H1 (cell line): ENCODE measurements around the gene KIAA0586. TPM values are rescaled to one million over a fixed set of nuclear protein-coding genes. Genes with fewer than 3 reads are reported as not detected.
A peak's percentile ranks its signal among the peaks of the same experiment; 100 is the strongest.

Experiments used
- CTCF ChIA-PET: fragments of 300-600 bp; sonication (Branson Sonifier 250); formaldehyde crosslinking; loops from one replicate; lab custom pipeline; 2021; ENCODE audit not compliant: partially characterized antibody; lab: Charles Lee
- POLR2A ChIA-PET: fragments of 300-600 bp; sonication (Branson Sonifier 250); formaldehyde crosslinking; loops from one replicate; lab custom pipeline; 2021; ENCODE audit warnings: inconsistent platforms; ENCODE audit not compliant: partially characterized antibody; lab: Charles Lee
- DNase-seq, 2 experiments: peaks; one replicate each; pipeline versions ENCODE4 v3.0.0 to v3.0.0-alpha.2; 2010 to 2022; ENCODE audit warnings: low spot score in 2 of 2, low read depth in 1 of 2, mixed read lengths in 1 of 2
- FAIRE-seq: peaks from 2 replicates; lab custom pipeline; 2011; peaks lifted over from hg19 to GRCh38; lab: Jason Lieb, UNC
- H2AFZ ChIP-seq: 2 replicates; pipeline ENCODE4 v1.8.1; 2012; ENCODE audit warnings: low read length, inconsistent platforms
- H2AK5ac ChIP-seq: 2 replicates; pipeline ENCODE4 v1.6.1; 2013; ENCODE audit warnings: low read depth, low read length
- H2BK120ac ChIP-seq: replicated peaks from 2 replicates; pipeline ENCODE3; 2013; ENCODE audit warnings: low read depth, low read length, inconsistent platforms
- H2BK12ac ChIP-seq: 2 replicates; pipeline ENCODE4 v1.6.1; 2013; ENCODE audit warnings: low read depth, low read length
- H2BK15ac ChIP-seq: 2 replicates; pipeline ENCODE4 v1.6.1; 2013; ENCODE audit warnings: low read length
- H2BK20ac ChIP-seq: 2 replicates; pipeline ENCODE4 v1.6.1; 2013; ENCODE audit warnings: low read length
- H2BK5ac ChIP-seq: 2 replicates; pipeline ENCODE4 v1.6.1; 2013; ENCODE audit warnings: low read depth, low read length
- H3K14ac ChIP-seq: 2 replicates; pipeline ENCODE4 v1.6.1; 2013; ENCODE audit warnings: inconsistent platforms; ENCODE audit not compliant: insufficient read length
- H3K18ac ChIP-seq: 2 replicates; pipeline ENCODE4 v1.6.1; 2013; ENCODE audit warnings: low read length; ENCODE audit errors: extremely low read depth
- H3K23ac ChIP-seq: 2 replicates; pipeline ENCODE4 v1.6.1; 2013; ENCODE audit warnings: inconsistent platforms; ENCODE audit not compliant: insufficient read length
- H3K23me2 ChIP-seq: 2 replicates; pipeline ENCODE4 v1.6.1; 2013; ENCODE audit warnings: low read depth, low read length
- H3K27ac ChIP-seq: 2 replicates; pipeline ENCODE4 v1.6.1; 2011; ENCODE audit warnings: low read depth, low read length, inconsistent platforms
- H3K27me3 ChIP-seq, 4 experiments: replicated peaks in 1 of 4; 1 replicate in 1 of 4; 2 replicates in 3 of 4; pipeline versions ENCODE4 v1.6.1 to v1.8.1; 2011 to 2013; ENCODE audit warnings: low read length in 3 of 4, mild to moderate bottlenecking in 3 of 4, inconsistent platforms in 2 of 4, mixed read lengths in 2 of 4, moderate library complexity in 1 of 4; ENCODE audit not compliant: control insufficient read depth in 3 of 4, insufficient read depth in 3 of 4; ENCODE audit errors: extremely low read depth in 1 of 4
- H3K36me3 ChIP-seq, 4 experiments: 2 replicates each; pipeline versions ENCODE4 v1.6.1 to v1.8.1; 2011 to 2013; ENCODE audit warnings: mild to moderate bottlenecking in 4 of 4, low read length in 3 of 4, moderate library complexity in 2 of 4, control low read depth in 1 of 4, inconsistent platforms in 1 of 4; ENCODE audit not compliant: insufficient read depth in 4 of 4, control insufficient read depth in 2 of 4
- H3K4ac ChIP-seq: replicated peaks from 2 replicates; pipeline ENCODE3; 2013; ENCODE audit warnings: low read length, low read depth, mixed read lengths, inconsistent platforms; ENCODE audit not compliant: insufficient read length
- H3K4me1 ChIP-seq, 4 experiments: replicated peaks in 1 of 4; 1 replicate in 1 of 4; 2 replicates in 3 of 4; pipeline versions ENCODE4 v1.6.1 to v1.8.1; 2011 to 2013; ENCODE audit warnings: low read length in 3 of 4, inconsistent platforms in 2 of 4, mixed read lengths in 1 of 4; ENCODE audit not compliant: insufficient read depth in 4 of 4, control insufficient read depth in 3 of 4
- H3K4me2 ChIP-seq, 2 experiments: 2 replicates each; pipeline versions ENCODE4 v1.6.1 to v1.8.1; 2011 to 2013; ENCODE audit warnings: low read depth in 2 of 2, low read length in 2 of 2, control low read depth in 1 of 2, inconsistent platforms in 1 of 2, mild to moderate bottlenecking in 1 of 2; ENCODE audit not compliant: insufficient read depth in 1 of 2
- H3K4me3 ChIP-seq, 4 experiments: fragments of 200-600, 300-600 bp in 1 of 4; sonication (generic), shearing (Covaris generic), sonication (Bioruptor Twin) in 1 of 4; 2 replicates each; pipeline versions ENCODE4 v1.5.1 to v1.8.1; 2011 to 2016; ENCODE audit warnings: low read length in 4 of 4, low read depth in 3 of 4, control low read depth in 2 of 4, inconsistent platforms in 2 of 4, mild to moderate bottlenecking in 2 of 4, mixed read lengths in 1 of 4, moderate library complexity in 1 of 4; ENCODE audit not compliant: insufficient read depth in 2 of 4; ENCODE audit errors: extremely low read depth in 1 of 4
- H3K56ac ChIP-seq: replicated peaks from 2 replicates; pipeline ENCODE3; 2013; ENCODE audit warnings: low read depth, mild to moderate bottlenecking, mixed read lengths, low read length, inconsistent platforms; ENCODE audit not compliant: insufficient read length
- H3K79me1 ChIP-seq: 2 replicates; pipeline ENCODE4 v1.6.1; 2013; ENCODE audit warnings: low read depth, low read length, control low read depth
- H3K79me2 ChIP-seq, 2 experiments: 2 replicates each; pipeline versions ENCODE4 v1.6.1 to v1.8.1; 2012 to 2013; ENCODE audit warnings: low read length in 2 of 2, mild to moderate bottlenecking in 2 of 2, inconsistent platforms in 1 of 2; ENCODE audit not compliant: insufficient read depth in 2 of 2, control insufficient read depth in 1 of 2
- H3K9ac ChIP-seq, 4 experiments: replicated peaks in 1 of 4; 1 replicate in 1 of 4; 2 replicates in 3 of 4; pipeline versions ENCODE4 v1.6.1 to v1.8.1; 2011 to 2013; ENCODE audit warnings: low read depth in 3 of 4, low read length in 3 of 4, control low read depth in 2 of 4, mild to moderate bottlenecking in 2 of 4, moderate library complexity in 2 of 4, inconsistent platforms in 1 of 4; ENCODE audit errors: extremely low read depth in 1 of 4
- H3K9me3 ChIP-seq, 2 experiments: 2 replicates each; pipeline versions ENCODE4 v1.6.1 to v1.8.1; 2012 to 2013; ENCODE audit warnings: mild to moderate bottlenecking in 2 of 2, moderate library complexity in 2 of 2, control low read depth in 1 of 2, inconsistent platforms in 1 of 2, low read depth in 1 of 2, low read length in 1 of 2, mixed read lengths in 1 of 2; ENCODE audit not compliant: insufficient read depth in 2 of 2
- H4K20me1 ChIP-seq, 2 experiments: replicated peaks in 1 of 2; 2 replicates each; pipeline versions ENCODE3 to v1.8.1; 2011 to 2013; ENCODE audit warnings: inconsistent platforms in 2 of 2, low read length in 2 of 2, mild to moderate bottlenecking in 1 of 2; ENCODE audit not compliant: insufficient read depth in 2 of 2, control insufficient read depth in 1 of 2
- H4K5ac ChIP-seq: 2 replicates; pipeline ENCODE4 v1.6.1; 2013; ENCODE audit warnings: low read length, low read depth, mixed read lengths, inconsistent platforms; ENCODE audit not compliant: insufficient read length
- H4K8ac ChIP-seq: 2 replicates; pipeline ENCODE4 v1.8.0; 2013; ENCODE audit warnings: mild to moderate bottlenecking, moderate library complexity, low read length, inconsistent platforms; ENCODE audit not compliant: insufficient read depth; ENCODE audit errors: extremely low read depth
- H4K91ac ChIP-seq: replicated peaks from 2 replicates; pipeline ENCODE3; 2013; ENCODE audit warnings: low read length, mixed read lengths, inconsistent platforms; ENCODE audit not compliant: insufficient read length
- ASH2L ChIP-seq: fragments of 200-600, 300-600 bp; sonication (generic); IDR thresholded peaks from one replicate; pipeline ENCODE4 v1.7.1; 2017; ENCODE audit warnings: low read length
- BCL11A ChIP-seq, 2 experiments: IDR thresholded peaks; one replicate each; pipeline ENCODE4 v1.6.1; 2011; ENCODE audit warnings: low read depth in 2 of 2, low read length in 2 of 2, mild to moderate bottlenecking in 2 of 2
- E2F6 ChIP-seq: IDR thresholded peaks from 2 replicates; pipeline ENCODE4 v1.6.1; 2012; ENCODE audit warnings: inconsistent platforms
- EZH2 ChIP-seq: fragments of 200-600 bp; sonication (generic); IDR thresholded peaks from 2 replicates; pipeline ENCODE4 v1.7.1; 2012; ENCODE audit warnings: low read depth, mild to moderate bottlenecking, moderate library complexity, low read length, inconsistent platforms; ENCODE audit not compliant: severe bottlenecking
- PHF8 ChIP-seq: fragments of 200-600 bp; sonication (generic); conservative IDR thresholded peaks from 2 replicates; pipeline ENCODE4 v1.7.1; 2012; ENCODE audit warnings: low read depth, mild to moderate bottlenecking, inconsistent platforms, low read length, moderate library complexity
- POLR2AphosphoS5 ChIP-seq: IDR thresholded peaks from 2 replicates; pipeline ENCODE4 v1.6.1; 2011; ENCODE audit warnings: low read depth, low read length
- RXRA ChIP-seq: IDR thresholded peaks from 2 replicates; pipeline ENCODE4 v1.6.1; 2011; ENCODE audit warnings: low read depth, mild to moderate bottlenecking, low read length, moderate library complexity; ENCODE audit not compliant: insufficient read depth
- SAP30 ChIP-seq: fragments of 300-600 bp; sonication (generic); IDR thresholded peaks from 2 replicates; pipeline ENCODE4 v1.7.1; 2012; ENCODE audit warnings: low read length, moderate library complexity, mild to moderate bottlenecking, inconsistent platforms; ENCODE audit not compliant: insufficient read depth, insufficient replicate concordance
- SIRT6 ChIP-seq: IDR thresholded peaks from one replicate; pipeline ENCODE4 v1.7.1; 2012; ENCODE audit warnings: low read length, inconsistent platforms
- USF2 ChIP-seq: IDR thresholded peaks from 2 replicates; pipeline ENCODE4 v1.6.1; 2011; ENCODE audit warnings: low read length, improper control_type of control experiment
- WGBS, 2 experiments: shearing (Covaris generic) in 1 of 2; methylation state at CpG; one replicate each; pipeline versions ENCODE4 v1.1.6 to v1.1.7; 2013 to 2015; ENCODE audit warnings: low lambda C conversion rate in 2 of 2, mixed read lengths in 2 of 2, inconsistent platforms in 1 of 2, low coverage in 1 of 2, missing lambda C conversion rate in 1 of 2; ENCODE audit not compliant: insufficient replicate concordance in 2 of 2, insufficient coverage in 1 of 2, insufficient read length in 1 of 2; ENCODE audit errors: extremely low coverage in 1 of 2, missing lambda C conversion rate in 1 of 2; 5-methylcytosine and 5-hydroxymethylcytosine counted together
- polyA plus RNA-seq, 7 experiments: library from polyadenylated mRNA; depleted of rRNA in 3 of 7; stranded (reverse) in 5 of 7; unstranded in 2 of 7; fragments of >200 nt in 5 of 7; fragments of 200-250 nt in 2 of 7; gene quantifications; 1 replicate in 5 of 7; 2 replicates in 1 of 7; 4 replicates in 1 of 7; pipeline versions ENCODE4 v1.2.1 to v1.2.3, GENCODE V29; 2011 to 2013; ENCODE audit warnings: missing spikeins in 2 of 7, mixed read lengths in 2 of 7
- total RNA-seq: library from RNA; stranded (reverse); fragmentation: NEBNext Ultra II Directional; extraction: Animal tissue kit (Norgen Biotek cat#: 25700); gene quantifications from 2 replicates; pipeline ENCODE4 v1.2.1, GENCODE V29; 2021

KIAA0586 gene
- total and polyA plus RNA-seq, 2 of the 8 experiments (the other 6 are each of a cell fraction or from before 2014, with no cell fraction given) = 7.2 to 24.8 TPM

- POLR2A ChIA-PET = interaction anchor here (0.6 to 3.2 kb wide), 11 partner anchors 15 to 210 kb away, joined by 3 to 23 read pairs (median 4); partner anchors contain the start of genes ARID4A, PSMA3 and TOMM20L
- peak overlapping the region; percentile 91 for H3K27ac ChIP-seq
- TF ChIP-seq PHF8 (peak; percentile 74), USF2 (peak; percentile 40; the same call in 1 of the 2 replicates), E2F6 (peak; percentile 81), EZH2 (no peak), POLR2AphosphoS5 (0 out of 2 replicates have a peak, but pooled peaks have one; percentile 54), SAP30 (peak; percentile 97), SIRT6 (no peak), BCL11A (IDR thresholded peaks at IDR 0.05; ENCODE audit: low read depth in 2 of 2, low read length in 2 of 2) (no peak), RXRA (no peak), ASH2L (peak; percentile 74)
Measured at GRCh38 chr14:58426670-58427280, 744 bp upstream of the KIAA0586 start.

More at GRCh38 chr14:58426670-58427280, 744 bp upstream of the KIAA0586 start:
- H3K18ac ChIP-seq = peak overlapping the region; percentile 64; the same call in 1 of the 2 replicates
- no peak overlapping the region for H4K91ac ChIP-seq
- H3K27me3 ChIP-seq = no peaks in the 10 kb centered on the region
- H3K9me3 ChIP-seq = no peaks in the 10 kb centered on the region
- H3K4me3 ChIP-seq = peak overlapping the region; percentile 54 to 85 (median 82)
- peaks cover 0 to 31% (median 2%) of the 10 kb centered on the region in 4 experiments; a peak in 5 of 8 replicates for H3K36me3 ChIP-seq
- no peak overlapping the region for H2BK20ac ChIP-seq
- H3K4me1 ChIP-seq = no peaks in the 10 kb centered on the region
- H4K5ac ChIP-seq = peak overlapping the region; percentile 84
- H2BK5ac ChIP-seq = peak overlapping the region; percentile 9; the same call in 1 of the 2 replicates
- peaks cover 0 to 44% of the 10 kb centered on the region in 2 experiments; a peak in 2 of 4 replicates for H3K79me2 ChIP-seq
- H2BK15ac ChIP-seq = no peak overlapping the region
- 2% methylated on average over 35 of the region's 35 CpGs; no CpG with 5 or more reads in 1 of the 2 experiments for whole genome bisulfite sequencing, 2 experiments
- H3K23me2 ChIP-seq = no peaks in the 10 kb centered on the region; the same call in 1 of the 2 replicates
- H4K20me1 ChIP-seq = no peaks in the 10 kb centered on the region
- DNase-seq (peak; percentile 13 to 78), FAIRE-seq (no peak)
- CTCF ChIA-PET = interaction anchor here (0.6 to 1.7 kb wide), 4 partner anchors 22 to 30 kb away, joined by 3 to 6 read pairs (median 4); no protein-coding TSS in a partner anchor
- no peak overlapping the region for H2AK5ac ChIP-seq
- H3K23ac ChIP-seq = no peak overlapping the region
- peak overlapping the region; percentile 92; the same call in 1 of the 2 replicates for H4K8ac ChIP-seq
- peak overlapping the region; percentile 25 to 76 (median 70) for H3K9ac ChIP-seq
- H2AFZ ChIP-seq = peak overlapping the region; percentile 100
- H2BK120ac ChIP-seq = no peak overlapping the region
- no peak overlapping the region for H3K4ac ChIP-seq
- no peak overlapping the region for H2BK12ac ChIP-seq
- H3K79me1 ChIP-seq = no peaks in the 10 kb centered on the region; the same call in 1 of the 2 replicates
- peak overlapping the region; percentile 75 to 84 for H3K4me2 ChIP-seq
- peak overlapping the region; percentile 77 for H3K56ac ChIP-seq
- H3K14ac ChIP-seq = no peak overlapping the region
